Hepatocyte (in vitro differentiated cells): Measurements from ENCODE around the gene EIF1AX. TPM values are rescaled to one million over a fixed set of nuclear protein-coding genes. Genes with fewer than 3 reads are reported as not detected.
"Not testable (repeated sequence)": the region's sequence is repeated elsewhere in the genome, so short reads cannot be mapped to it uniquely, and the experiment has no call there.

Experiments
- DNase-seq: peaks from one replicate; pipeline ENCODE4 v3.0.0-alpha.2; 2016; ENCODE audit warnings: low spot score
- H2AFZ ChIP-seq: fragments of 200-600 bp; sonication (generic); 2 replicates; pipeline ENCODE4 v1.6.0; 2016; ENCODE audit warnings: antibody characterized with exemption, mild to moderate bottlenecking
- H3K27ac ChIP-seq: fragments of 200-600 bp; sonication (generic); 2 replicates; pipeline ENCODE4 v1.5.1; 2016; ENCODE audit warnings: mild to moderate bottlenecking
- H3K27me3 ChIP-seq: fragments of 200-600 bp; sonication (generic); 2 replicates; pipeline ENCODE4 v1.6.1; 2016
- H3K36me3 ChIP-seq: fragments of 200-600 bp; sonication (generic); replicated peaks from 2 replicates; pipeline ENCODE4 v1.5.1; 2016; ENCODE audit warnings: low read depth; ENCODE audit not compliant: insufficient read depth
- H3K4me1 ChIP-seq: fragments of 200-600 bp; sonication (generic); 2 replicates; pipeline ENCODE4 v1.5.1; 2016; ENCODE audit warnings: mild to moderate bottlenecking, moderate library complexity; ENCODE audit not compliant: insufficient read depth
- H3K4me2 ChIP-seq: fragments of 200-600 bp; sonication (generic); 2 replicates; pipeline ENCODE4 v1.6.0; 2016
- H3K4me3 ChIP-seq: fragments of 200-600 bp; sonication (generic); 2 replicates; pipeline ENCODE4 v1.5.1; 2016; ENCODE audit warnings: mild to moderate bottlenecking
- H3K79me2 ChIP-seq: fragments of 200-600 bp; sonication (generic); 2 replicates; pipeline ENCODE4 v1.6.0; 2017; ENCODE audit warnings: mild to moderate bottlenecking
- H3K9me2 ChIP-seq: fragments of 200-600 bp; sonication (generic); replicated peaks from 2 replicates; pipeline ENCODE4 v1.6.0; 2017; ENCODE audit warnings: mild to moderate bottlenecking; ENCODE audit not compliant: insufficient read depth
- H3K9me3 ChIP-seq: fragments of 200-600 bp; sonication (generic); 2 replicates; pipeline ENCODE4 v1.5.1; 2016; ENCODE audit warnings: low read depth, mild to moderate bottlenecking
- H4K20me1 ChIP-seq: fragments of 200-600 bp; sonication (generic); 2 replicates; pipeline ENCODE4 v1.6.0; 2016; ENCODE audit warnings: mild to moderate bottlenecking; ENCODE audit not compliant: insufficient read depth, poor library complexity, severe bottlenecking
- CTCF ChIP-seq: fragments of 200-600 bp; sonication (generic); IDR thresholded peaks from 2 replicates; pipeline ENCODE4 v1.5.1; 2016; ENCODE audit warnings: antibody characterized with exemption, mild to moderate bottlenecking; ENCODE audit not compliant: poor library complexity
- EZH2 ChIP-seq: fragments of 200-600 bp; sonication (generic); IDR thresholded peaks from 2 replicates; pipeline ENCODE4 v1.6.1; 2016; ENCODE audit warnings: antibody characterized with exemption, mild to moderate bottlenecking, borderline replicate concordance
- EZH2phosphoT487 ChIP-seq: fragments of 200-600 bp; sonication (generic); IDR thresholded peaks from one replicate; pipeline ENCODE4 v1.6.1; 2018; ENCODE audit warnings: antibody characterized with exemption, mild to moderate bottlenecking, low read depth, moderate library complexity; ENCODE audit not compliant: unreplicated experiment, severe bottlenecking
- WGBS: methylation state at CpG from one replicate; pipeline ENCODE4 v1.1.6; 2016; ENCODE audit warnings: low lambda C conversion rate; ENCODE audit errors: missing lambda C conversion rate; 5-methylcytosine and 5-hydroxymethylcytosine counted together
- polyA plus RNA-seq: library from polyadenylated mRNA; unstranded; fragments of >200 nt; fragmentation: Nextera tagmentation; extraction: Ambion mirVana; gene quantifications from 2 replicates; pipeline ENCODE4 v1.2.1, GENCODE V29; 2016
- total RNA-seq: library from RNA; depleted of rRNA; stranded (reverse); fragments of >200 nt; gene quantifications from 2 replicates; pipeline ENCODE4 v1.2.3, GENCODE V29; 2014

Gene EIF1AX
- total and polyA plus RNA-seq, 2 experiments from 2014 or later, result 47.9 to 55.5 TPM

GRCh38 chrX:20177093-20177492 lies 35.5 kb upstream of the EIF1AX start:
- Histone ChIP-seq H2AFZ (no peak overlapping the region), H3K36me3 (no peaks in the 10 kb centered on the region), H3K4me1 (no peaks in the 10 kb centered on the region), H4K20me1 (no peaks in the 10 kb centered on the region), H3K9me2 (no peaks in the 10 kb centered on the region), H3K4me2 (no peak overlapping the region), H3K27ac (no peak overlapping the region), H3K79me2 (no peaks in the 10 kb centered on the region), H3K9me3 (no peaks in the 10 kb centered on the region), H3K27me3 (no peaks in the 10 kb centered on the region), H3K4me3 (no peak overlapping the region)
- no peak for TF ChIP-seq EZH2
- TF ChIP-seq EZH2phosphoT487, result no peak
- no peak for TF ChIP-seq CTCF
- no peak for DNase-seq

- H3K4me1 ChIP-seq, result no peaks in the 10 kb centered on the region
- H4K20me1 ChIP-seq, result no peaks in the 10 kb centered on the region
- DNase-seq, result no peak
- H3K9me2 ChIP-seq, result no peaks in the 10 kb centered on the region
- H3K4me3 ChIP-seq, result no peak overlapping the region
- H3K79me2 ChIP-seq, result no peaks in the 10 kb centered on the region
- 79% methylated on average over 2 of the region's 2 CpGs for WGBS
- H2AFZ ChIP-seq, result no peak overlapping the region
- no peaks in the 10 kb centered on the region for H3K27me3 ChIP-seq
- no peak overlapping the region for H3K27ac ChIP-seq
- H3K4me2 ChIP-seq, result no peak overlapping the region
- TF ChIP-seq EZH2 (no peak), EZH2phosphoT487 (no peak), CTCF (no peak)
- no peaks in the 10 kb centered on the region for H3K36me3 ChIP-seq
- no peaks in the 10 kb centered on the region for H3K9me3 ChIP-seq
Observed at GRCh38 chrX:20173856-20174255, 32.2 kb upstream of the EIF1AX start.

DNA sequence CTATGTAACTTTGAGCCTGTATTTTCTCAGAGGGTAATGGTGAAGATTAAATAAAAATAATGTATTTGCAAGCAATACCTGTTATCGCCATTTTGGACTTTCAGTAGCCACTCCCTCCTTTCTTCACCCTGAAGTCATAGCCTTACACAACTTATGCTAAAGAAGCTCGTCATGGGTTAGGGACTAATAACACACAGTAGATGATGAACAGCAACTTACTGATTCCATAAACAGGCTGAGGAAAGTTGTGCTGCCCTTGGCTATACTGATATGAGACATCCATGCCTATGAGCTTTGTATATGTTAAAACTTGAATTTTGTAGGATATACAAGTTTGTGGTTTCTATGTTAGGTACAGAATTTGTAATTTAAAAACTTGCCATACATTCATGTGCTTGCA lies 31.7 kb upstream of the EIF1AX start:
- no peaks in the 10 kb centered on the region for H3K4me1 ChIP-seq
- no peak overlapping the region for H2AFZ ChIP-seq
- no peaks in the 10 kb centered on the region for H3K9me3 ChIP-seq
- H3K9me2 ChIP-seq, result no peaks in the 10 kb centered on the region
- H3K27me3 ChIP-seq, result no peaks in the 10 kb centered on the region
- DNase-seq, result no peak
- TF ChIP-seq CTCF, result no peak
- TF ChIP-seq EZH2, result no peak
- TF ChIP-seq EZH2phosphoT487, result no peak
- no peak overlapping the region for H3K4me3 ChIP-seq
- H3K36me3 ChIP-seq, result no peaks in the 10 kb centered on the region
- H3K27ac ChIP-seq, result no peak overlapping the region
- 90% methylated on average over 2 of the region's 2 CpGs for WGBS
- H4K20me1 ChIP-seq, result no peaks in the 10 kb centered on the region
- H3K79me2 ChIP-seq, result no peaks in the 10 kb centered on the region
- no peak overlapping the region for H3K4me2 ChIP-seq

- TF ChIP-seq EZH2phosphoT487, result no peak
- no peak for TF ChIP-seq EZH2
- no peak for TF ChIP-seq CTCF
- Histone ChIP-seq H3K9me2 (no peaks in the 10 kb centered on the region), H3K4me1 (no peaks in the 10 kb centered on the region), H2AFZ (no peak overlapping the region), H3K36me3 (no peaks in the 10 kb centered on the region), H3K4me2 (no peak overlapping the region), H3K27me3 (no peaks in the 10 kb centered on the region), H3K9me3 (no peaks in the 10 kb centered on the region), H3K27ac (no peak overlapping the region), H3K79me2 (no peaks in the 10 kb centered on the region), H3K4me3 (no peak overlapping the region), H4K20me1 (no peaks in the 10 kb centered on the region)
- DNase-seq, result no peak
- WGBS, result 75% methylated on average over 3 of the region's 3 CpGs
Observed at GRCh38 chrX:20171887-20172286, 30.2 kb upstream of the EIF1AX start.

DNA sequence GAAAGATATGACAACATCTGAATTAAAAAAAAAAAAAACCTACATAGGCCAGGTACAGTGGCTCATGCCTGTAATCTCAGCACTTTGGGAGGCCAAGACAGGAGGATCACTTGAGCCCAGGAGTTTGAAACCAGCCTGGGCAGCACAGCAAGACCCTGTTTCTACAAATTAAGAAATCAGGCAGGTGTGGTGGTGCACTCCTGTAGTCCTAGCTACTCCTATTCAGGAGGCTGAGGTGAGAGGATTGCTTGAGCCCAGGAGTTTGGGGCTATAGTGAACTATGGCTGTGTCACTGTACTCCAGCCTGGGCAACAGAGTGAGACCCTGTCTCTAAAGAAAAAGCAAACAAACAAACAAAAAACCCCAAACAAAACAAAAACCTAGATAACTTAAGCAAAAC lies 20.9 kb upstream of the EIF1AX start:
- H3K4me2 ChIP-seq, H3K4me1 ChIP-seq, H3K36me3 ChIP-seq, H2AFZ ChIP-seq, H4K20me1 ChIP-seq, H3K4me3 ChIP-seq, H3K27ac ChIP-seq, DNase-seq, H3K79me2 ChIP-seq, H3K9me3 ChIP-seq, H3K9me2 ChIP-seq, H3K27me3 ChIP-seq: not testable (repeated sequence)
